Middle frontal gyrus (tissue), 1 donor: ENCODE results near the gene NCF2.
A peak's percentile ranks its signal among the peaks of the same experiment; 100 is the strongest.

Experiments used
- DNase-seq: peaks from one replicate; pipeline ENCODE4 v3.0.0-alpha.2; 2015; ENCODE audit warnings: low spot score; ENCODE audit errors: extremely low spot score

The NCF2 gene

GRCh38 chr1:183553764-183554163 lies 36.5 kb downstream of the NCF2 start:
- no peak for DNase-seq

GRCh38 chr1:183553331-183553730 lies 36.9 kb downstream of the NCF2 start:
- DNase-seq: no peak

- DNase-seq: no peak
Observed at GRCh38 chr1:183552891-183553290, 37.4 kb downstream of the NCF2 start.

GRCh38 chr1:183552441-183552840 lies 37.8 kb downstream of the NCF2 start:
- no peak for DNase-seq

- DNase-seq: no peak
Observed at GRCh38 chr1:183551924-183552323, 38.3 kb downstream of the NCF2 start.

GRCh38 chr1:183550915-183551314 lies 39.3 kb downstream of the NCF2 start:
- no peak for DNase-seq

GRCh38 chr1:183548116-183548515 lies 42.1 kb downstream of the NCF2 start:
- DNase-seq: no peak

- no peak for DNase-seq
Observed at GRCh38 chr1:183546427-183546826, 43.8 kb downstream of the NCF2 start.

- DNase-seq: no peak
Observed at GRCh38 chr1:183544598-183545297, 45.5 kb downstream of the NCF2 start.

- DNase-seq: peak; percentile 38
Observed at GRCh38 chr1:183543619-183544204, 46.5 kb downstream of the NCF2 start.

- no peak for DNase-seq
Observed at GRCh38 chr1:183537405-183537804, 52.9 kb downstream of the NCF2 start.

- DNase-seq: no peak
Observed at GRCh38 chr1:183533617-183534174, 56.6 kb downstream of the NCF2 start.

- DNase-seq: no peak
Observed at GRCh38 chr1:183528577-183528976, 61.7 kb downstream of the NCF2 start.

- DNase-seq: no peak
Observed at GRCh38 chr1:183522104-183522503, 68.2 kb downstream of the NCF2 start.

GRCh38 chr1:183520379-183520778 lies 69.9 kb downstream of the NCF2 start:
- DNase-seq: no peak

GRCh38 chr1:183517401-183517800 lies 72.9 kb downstream of the NCF2 start:
- DNase-seq: no peak

- no peak for DNase-seq
Observed at GRCh38 chr1:183516725-183517124, 73.5 kb downstream of the NCF2 start.

GRCh38 chr1:183515002-183515689 lies 75.1 kb downstream of the NCF2 start:
- no peak for DNase-seq

GRCh38 chr1:183514235-183514634 lies 76.0 kb downstream of the NCF2 start:
- DNase-seq: no peak

GRCh38 chr1:183512450-183512849 lies 77.8 kb downstream of the NCF2 start:
- no peak for DNase-seq

GRCh38 chr1:183508694-183509093 lies 81.6 kb downstream of the NCF2 start:
- DNase-seq: no peak

GRCh38 chr1:183506561-183506960 lies 83.7 kb downstream of the NCF2 start:
- no peak for DNase-seq
